Measurements from ENCODE around the gene ADAR.

ADAR gene

GRCh38 chr1:154558720-154559465 lies 49.1 kb downstream of the ADAR start:
- Histone ChIP-seq H3K36me3 (ENCODE audit: control insufficient read depth, insufficient read depth, low read length) (peaks cover 11% of the 10 kb centered on the region), H3K4me3 (ENCODE audit: low read length) (peak overlapping the region; percentile 96), H3K9ac (ENCODE audit: low read length) (peak overlapping the region; percentile 49), H3K27me3 (ENCODE audit: control insufficient read depth, insufficient read depth, low read length) (no peaks in the 10 kb centered on the region), H3K27ac (ENCODE audit: low read depth, low read length) (peak overlapping the region; percentile 88), H3K4me1 (ENCODE audit: control insufficient read depth, insufficient read depth, low read length) (peaks cover 22% of the 10 kb centered on the region)

GRCh38 chr1:154557939-154558719 lies 49.9 kb downstream of the ADAR start, which contains the start of gene UBE2Q1:
Gene UBE2Q1, minus strand, starts transcription at chr1:154558662. Its CDS starts 109 bp downstream, at chr1:154558553.
- H3K9ac ChIP-seq (ENCODE audit: low read length), result peak within 1 kb of the TSS; percentile 49
- no peaks in the 10 kb centered on the region for H3K27me3 ChIP-seq (ENCODE audit: control insufficient read depth, insufficient read depth, low read length)
- H3K4me3 ChIP-seq (ENCODE audit: low read length), result peak within 1 kb of the TSS; percentile 96
- H3K4me1 ChIP-seq (ENCODE audit: control insufficient read depth, insufficient read depth, low read length), result peaks cover 30% of the 10 kb centered on the region
- peak within 1 kb of the TSS; percentile 88 for H3K27ac ChIP-seq (ENCODE audit: low read depth, low read length)
- H3K36me3 ChIP-seq (ENCODE audit: control insufficient read depth, insufficient read depth, low read length), result peaks cover 18% of the 10 kb centered on the region

GRCh38 chr1:154557248-154557938 lies 50.6 kb downstream of the ADAR start:
- Histone ChIP-seq H3K36me3 (ENCODE audit: control insufficient read depth, insufficient read depth, low read length) (peaks cover 22% of the 10 kb centered on the region), H3K4me1 (ENCODE audit: control insufficient read depth, insufficient read depth, low read length) (peaks cover 31% of the 10 kb centered on the region), H3K27me3 (ENCODE audit: control insufficient read depth, insufficient read depth, low read length) (no peaks in the 10 kb centered on the region), H3K27ac (ENCODE audit: low read depth, low read length) (no peak overlapping the region), H3K4me3 (ENCODE audit: low read length) (peak overlapping the region; percentile 80), H3K9ac (ENCODE audit: low read length) (peak overlapping the region; percentile 35)

- H3K4me1 ChIP-seq (ENCODE audit: control insufficient read depth, insufficient read depth, low read length), result peaks cover 31% of the 10 kb centered on the region
- H3K27me3 ChIP-seq (ENCODE audit: control insufficient read depth, insufficient read depth, low read length), result no peaks in the 10 kb centered on the region
- H3K9ac ChIP-seq (ENCODE audit: low read length), result no peak overlapping the region
- H3K27ac ChIP-seq (ENCODE audit: low read depth, low read length), result no peak overlapping the region
- H3K36me3 ChIP-seq (ENCODE audit: control insufficient read depth, insufficient read depth, low read length), result peaks cover 32% of the 10 kb centered on the region
- peak overlapping the region; percentile 80 for H3K4me3 ChIP-seq (ENCODE audit: low read length)
These were observed 51.6 kb downstream of the ADAR start for GRCh38 chr1:154556422-154556821.

GRCh38 chr1:154553056-154554030 lies 54.6 kb downstream of the ADAR start:
- Histone ChIP-seq H3K4me1 (ENCODE audit: control insufficient read depth, insufficient read depth, low read length) (peaks cover 28% of the 10 kb centered on the region), H3K27me3 (ENCODE audit: control insufficient read depth, insufficient read depth, low read length) (no peaks in the 10 kb centered on the region), H3K4me3 (ENCODE audit: low read length) (no peak overlapping the region), H3K27ac (ENCODE audit: low read depth, low read length) (no peak overlapping the region), H3K36me3 (ENCODE audit: control insufficient read depth, insufficient read depth, low read length) (peaks cover 45% of the 10 kb centered on the region), H3K9ac (ENCODE audit: low read length) (no peak overlapping the region)

GRCh38 chr1:154552036-154552435 lies 56.0 kb downstream of the ADAR start:
- Histone ChIP-seq H3K4me3 (ENCODE audit: low read length) (no peak overlapping the region), H3K27me3 (ENCODE audit: control insufficient read depth, insufficient read depth, low read length) (no peaks in the 10 kb centered on the region), H3K36me3 (ENCODE audit: control insufficient read depth, insufficient read depth, low read length) (peaks cover 45% of the 10 kb centered on the region), H3K9ac (ENCODE audit: low read length) (no peak overlapping the region), H3K27ac (ENCODE audit: low read depth, low read length) (no peak overlapping the region), H3K4me1 (ENCODE audit: control insufficient read depth, insufficient read depth, low read length) (peaks cover 21% of the 10 kb centered on the region)

GRCh38 chr1:154551474-154551873 lies 56.5 kb downstream of the ADAR start:
- no peaks in the 10 kb centered on the region for H3K27me3 ChIP-seq (ENCODE audit: control insufficient read depth, insufficient read depth, low read length)
- peaks cover 16% of the 10 kb centered on the region for H3K4me1 ChIP-seq (ENCODE audit: control insufficient read depth, insufficient read depth, low read length)
- H3K36me3 ChIP-seq (ENCODE audit: control insufficient read depth, insufficient read depth, low read length), result peaks cover 45% of the 10 kb centered on the region
- H3K4me3 ChIP-seq (ENCODE audit: low read length), result no peak overlapping the region
- H3K27ac ChIP-seq (ENCODE audit: low read depth, low read length), result no peak overlapping the region
- no peak overlapping the region for H3K9ac ChIP-seq (ENCODE audit: low read length)

- Histone ChIP-seq H3K4me3 (ENCODE audit: low read length) (no peak overlapping the region), H3K9ac (ENCODE audit: low read length) (no peak overlapping the region), H3K36me3 (ENCODE audit: control insufficient read depth, insufficient read depth, low read length) (peaks cover 45% of the 10 kb centered on the region), H3K4me1 (ENCODE audit: control insufficient read depth, insufficient read depth, low read length) (peaks cover 11% of the 10 kb centered on the region), H3K27me3 (ENCODE audit: control insufficient read depth, insufficient read depth, low read length) (no peaks in the 10 kb centered on the region), H3K27ac (ENCODE audit: low read depth, low read length) (no peak overlapping the region)
These were observed 57.3 kb downstream of the ADAR start for GRCh38 chr1:154550657-154551056.

GRCh38 chr1:154550070-154550469 lies 57.9 kb downstream of the ADAR start:
- Histone ChIP-seq H3K4me3 (ENCODE audit: low read length) (no peak overlapping the region), H3K9ac (ENCODE audit: low read length) (no peak overlapping the region), H3K36me3 (ENCODE audit: control insufficient read depth, insufficient read depth, low read length) (peaks cover 40% of the 10 kb centered on the region), H3K27me3 (ENCODE audit: control insufficient read depth, insufficient read depth, low read length) (no peaks in the 10 kb centered on the region), H3K4me1 (ENCODE audit: control insufficient read depth, insufficient read depth, low read length) (peaks cover 11% of the 10 kb centered on the region), H3K27ac (ENCODE audit: low read depth, low read length) (no peak overlapping the region)

- H3K27me3 ChIP-seq (ENCODE audit: control insufficient read depth, insufficient read depth, low read length), result no peaks in the 10 kb centered on the region
- H3K36me3 ChIP-seq (ENCODE audit: control insufficient read depth, insufficient read depth, low read length), result peaks cover 36% of the 10 kb centered on the region
- H3K27ac ChIP-seq (ENCODE audit: low read depth, low read length), result no peak overlapping the region
- peaks cover 11% of the 10 kb centered on the region for H3K4me1 ChIP-seq (ENCODE audit: control insufficient read depth, insufficient read depth, low read length)
- no peak overlapping the region for H3K9ac ChIP-seq (ENCODE audit: low read length)
- no peak overlapping the region for H3K4me3 ChIP-seq (ENCODE audit: low read length)
These were observed 58.7 kb downstream of the ADAR start for GRCh38 chr1:154549202-154549770.

- H3K36me3 ChIP-seq (ENCODE audit: control insufficient read depth, insufficient read depth, low read length), result peaks cover 27% of the 10 kb centered on the region
- H3K27ac ChIP-seq (ENCODE audit: low read depth, low read length), result no peak overlapping the region
- H3K9ac ChIP-seq (ENCODE audit: low read length), result no peak overlapping the region
- peaks cover under 1% of the 10 kb centered on the region for H3K4me1 ChIP-seq (ENCODE audit: control insufficient read depth, insufficient read depth, low read length)
- no peak overlapping the region for H3K4me3 ChIP-seq (ENCODE audit: low read length)
- no peaks in the 10 kb centered on the region for H3K27me3 ChIP-seq (ENCODE audit: control insufficient read depth, insufficient read depth, low read length)
These were observed 60.0 kb downstream of the ADAR start for GRCh38 chr1:154548028-154548427.
